Effector memory CD8-positive, alpha-beta T cell (primary cell): ENCODE results near the gene HECW1.
"Not testable (repeated sequence)": the region's sequence is repeated elsewhere in the genome, so short reads cannot be mapped to it uniquely, and the experiment has no call there.

Source experiments
- ATAC-seq: fragments of 150-1000 bp; cut with Tn5 transposase; replicated peaks from 2 replicates; pipeline ENCODE4 v1.10.0; 2021; ENCODE audit warnings: mild to moderate bottlenecking, moderate library complexity
- DNase-seq, 3 experiments: peaks; one replicate each; pipeline ENCODE4 v3.0.0; 2021
- H3K27ac Mint-ChIP-seq, 2 donors: one replicate each; pipeline ENCODE4 v1.8.0; 2022; ENCODE audit warnings: mild to moderate bottlenecking in 2 of 2, mixed read lengths in 2 of 2, moderate library complexity in 2 of 2
- H3K27me3 Mint-ChIP-seq, 2 donors: one replicate each; pipeline ENCODE4 v1.8.0; 2022; ENCODE audit warnings: mixed read lengths in 2 of 2
- H3K36me3 Mint-ChIP-seq: one replicate; pipeline ENCODE4 v1.8.0; 2022; ENCODE audit warnings: mild to moderate bottlenecking, moderate library complexity, mixed read lengths; ENCODE audit not compliant: insufficient read depth
- H3K4me1 Mint-ChIP-seq, 2 donors: one replicate each; pipeline ENCODE4 v1.8.0; 2022; ENCODE audit warnings: low read depth in 2 of 2, mixed read lengths in 2 of 2
- H3K4me3 Mint-ChIP-seq, 2 donors: one replicate each; pipeline ENCODE4 v1.8.0; 2022; ENCODE audit warnings: mild to moderate bottlenecking in 2 of 2, mixed read lengths in 2 of 2, moderate library complexity in 2 of 2
- H3K9me3 Mint-ChIP-seq, 2 donors: one replicate each; pipeline ENCODE4 v1.8.0; 2022; ENCODE audit warnings: mixed read lengths in 2 of 2

Gene HECW1

GRCh38 chr7:43594020-43594419 is 481.6 kb downstream of the HECW1 start:
- no peaks in the 10 kb centered on the region for H3K27me3 Mint-ChIP-seq
- ATAC-seq (no peak), DNase-seq (no peak)
- H3K9me3 Mint-ChIP-seq, result no peaks in the 10 kb centered on the region
- H3K4me3 Mint-ChIP-seq, result peak overlapping the region; percentile 69 to 96
- peaks cover 53 to 76% of the 10 kb centered on the region in 2 donors for H3K4me1 Mint-ChIP-seq
- peaks cover 83% of the 10 kb centered on the region for H3K36me3 Mint-ChIP-seq
- H3K27ac Mint-ChIP-seq, result peak overlapping the region; percentile 52 to 89

GRCh38 chr7:43596426-43596825 is 484.0 kb downstream of the HECW1 start:
- peaks cover 42 to 64% of the 10 kb centered on the region in 2 donors for H3K4me1 Mint-ChIP-seq
- ATAC-seq, DNase-seq, H3K27me3 Mint-ChIP-seq, H3K9me3 Mint-ChIP-seq: not testable (repeated sequence)
- H3K27ac Mint-ChIP-seq, result peak overlapping the region in 1 of 2 donors; percentile 52
- peak overlapping the region in 1 of 2 donors; percentile 96 for H3K4me3 Mint-ChIP-seq
- H3K36me3 Mint-ChIP-seq, result peaks cover 83% of the 10 kb centered on the region

- Mint-ChIP-seq H3K9me3 (no peaks in the 10 kb centered on the region), H3K27ac (peak overlapping the region; percentile 25 to 69), H3K36me3 (peaks cover 66% of the 10 kb centered on the region), H3K4me3 (peak overlapping the region; percentile 9 to 55), H3K4me1 (peaks cover 22 to 39% of the 10 kb centered on the region in 2 donors), H3K27me3 (no peaks in the 10 kb centered on the region)
- DNase-seq, result no peak
- no peak for ATAC-seq
These were observed 487.6 kb downstream of the HECW1 start for GRCh38 chr7:43600056-43600455.

GRCh38 chr7:43602256-43602655 is 489.8 kb downstream of the HECW1 start:
- DNase-seq (no peak), ATAC-seq (no peak)
- Mint-ChIP-seq H3K9me3 (no peaks in the 10 kb centered on the region), H3K27ac (no peak overlapping the region), H3K4me1 (peaks cover 26 to 40% of the 10 kb centered on the region in 2 donors), H3K36me3 (peaks cover 62% of the 10 kb centered on the region), H3K27me3 (no peaks in the 10 kb centered on the region), H3K4me3 (no peak overlapping the region)

- H3K36me3 Mint-ChIP-seq, result peaks cover 62% of the 10 kb centered on the region
- H3K4me3 Mint-ChIP-seq, result peak overlapping the region in 1 of 2 donors; percentile 50
- no peaks in the 10 kb centered on the region for H3K9me3 Mint-ChIP-seq
- H3K27me3 Mint-ChIP-seq, result no peaks in the 10 kb centered on the region
- ATAC-seq (no peak), DNase-seq (no peak)
- H3K27ac Mint-ChIP-seq, result peak overlapping the region; percentile 31 to 79
- peaks cover 33 to 43% of the 10 kb centered on the region in 2 donors for H3K4me1 Mint-ChIP-seq
These were observed 491.8 kb downstream of the HECW1 start for GRCh38 chr7:43604251-43604650.

GRCh38 chr7:43609097-43609496 is 496.6 kb downstream of the HECW1 start:
- H3K9me3 Mint-ChIP-seq, result no peaks in the 10 kb centered on the region
- no peak for DNase-seq
- H3K36me3 Mint-ChIP-seq, result peaks cover 84% of the 10 kb centered on the region
- H3K4me3 Mint-ChIP-seq, result peak overlapping the region in 1 of 2 donors; percentile 1
- H3K4me1 Mint-ChIP-seq, result peaks cover 46 to 66% of the 10 kb centered on the region in 2 donors
- H3K27me3 Mint-ChIP-seq, result no peaks in the 10 kb centered on the region
- no peak for ATAC-seq
- peak overlapping the region; percentile 12 to 79 for H3K27ac Mint-ChIP-seq

GRCh38 chr7:43612128-43612527 is 499.7 kb downstream of the HECW1 start:
- H3K4me3 Mint-ChIP-seq, result peak overlapping the region in 1 of 2 donors; percentile 72
- H3K36me3 Mint-ChIP-seq, result peaks cover 60% of the 10 kb centered on the region
- DNase-seq (no peak), ATAC-seq (no peak)
- H3K9me3 Mint-ChIP-seq, result no peaks in the 10 kb centered on the region
- H3K27ac Mint-ChIP-seq, result peak overlapping the region; percentile 88 to 96
- no peaks in the 10 kb centered on the region for H3K27me3 Mint-ChIP-seq
- H3K4me1 Mint-ChIP-seq, result peaks cover 35 to 66% of the 10 kb centered on the region in 2 donors

- peak; percentile 47 for ATAC-seq
- H3K4me1 Mint-ChIP-seq, result peaks cover 35 to 66% of the 10 kb centered on the region in 2 donors
- H3K27me3 Mint-ChIP-seq, result no peaks in the 10 kb centered on the region
- peak overlapping the region; percentile 30 to 72 for H3K4me3 Mint-ChIP-seq
- no peaks in the 10 kb centered on the region for H3K9me3 Mint-ChIP-seq
- DNase-seq, result no peak
- peak overlapping the region; percentile 88 to 96 for H3K27ac Mint-ChIP-seq
- H3K36me3 Mint-ChIP-seq, result peaks cover 53% of the 10 kb centered on the region
These were observed 500.4 kb downstream of the HECW1 start for GRCh38 chr7:43612599-43613589.
